COLO668 (cell line): ENCODE data around the gene OSCP1.

Experiments
- DNase-seq: peaks from one replicate; lab custom pipeline; 2025; ENCODE audit not compliant: unreplicated experiment; lab: John Stamatoyannopoulos, UW

The OSCP1 gene

GRCh38 chr1:36475341-36475740, 25.1 kb upstream of the OSCP1 start:
- DNase-seq = no peak

- no peak for DNase-seq
Measured at GRCh38 chr1:36472656-36473055, 22.4 kb upstream of the OSCP1 start.

- no peak for DNase-seq
Measured at GRCh38 chr1:36471830-36472641, 21.8 kb upstream of the OSCP1 start.

GRCh38 chr1:36469163-36469562, 18.9 kb upstream of the OSCP1 start:
- no peak for DNase-seq

GRCh38 chr1:36467700-36468455, 17.6 kb upstream of the OSCP1 start:
- DNase-seq = no peak

- no peak for DNase-seq
Measured at GRCh38 chr1:36467027-36467410, 16.8 kb upstream of the OSCP1 start.

- no peak for DNase-seq
Measured at GRCh38 chr1:36466370-36467026, 16.2 kb upstream of the OSCP1 start.

GRCh38 chr1:36465731-36466369, 15.6 kb upstream of the OSCP1 start:
- DNase-seq = no peak

- peak; percentile 31 for DNase-seq
Measured at GRCh38 chr1:36464605-36465393, 14.5 kb upstream of the OSCP1 start.

GRCh38 chr1:36463803-36464604, 13.8 kb upstream of the OSCP1 start, which contains the start of gene MRPS15:
Gene MRPS15 (minus strand): TSS chr1:36464384. CDS start chr1:36464275, 109 bp downstream.
- DNase-seq = peak; percentile 99

- peak; percentile 62 for DNase-seq
Measured at GRCh38 chr1:36463463-36463802, 13.2 kb upstream of the OSCP1 start.

- no peak for DNase-seq
Measured at GRCh38 chr1:36458910-36459309, 8.7 kb upstream of the OSCP1 start.

GRCh38 chr1:36457691-36458090, 7.4 kb upstream of the OSCP1 start:
- DNase-seq = no peak

- no peak for DNase-seq
Measured at GRCh38 chr1:36456391-36456928, 6.2 kb upstream of the OSCP1 start.

- no peak for DNase-seq
Measured at GRCh38 chr1:36455386-36455785, 5.1 kb upstream of the OSCP1 start.

GRCh38 chr1:36453600-36454388, 3.5 kb upstream of the OSCP1 start:
- no peak for DNase-seq

- no peak for DNase-seq
Measured at GRCh38 chr1:36453051-36453450, 2.8 kb upstream of the OSCP1 start.

- no peak for DNase-seq
Measured at GRCh38 chr1:36450919-36451305, 661 bp upstream of the OSCP1 start.
